GM18499 (cell line): ENCODE data around the gene WDR3.
A peak's percentile ranks its signal among the peaks of the same experiment; 100 is the strongest.
"Not testable (repeated sequence)": the region's sequence is repeated elsewhere in the genome, so short reads cannot be mapped to it uniquely, and the experiment has no call there.

ENCODE experiments used
- ATAC-seq: cut with Tn5 transposase; IDR thresholded peaks from one replicate; pipeline ENCODE4 v1.9.1; 2021; ENCODE audit warnings: moderate number of reproducible peaks; ENCODE audit not compliant: insufficient read depth, unreplicated experiment

The WDR3 gene

DNA sequence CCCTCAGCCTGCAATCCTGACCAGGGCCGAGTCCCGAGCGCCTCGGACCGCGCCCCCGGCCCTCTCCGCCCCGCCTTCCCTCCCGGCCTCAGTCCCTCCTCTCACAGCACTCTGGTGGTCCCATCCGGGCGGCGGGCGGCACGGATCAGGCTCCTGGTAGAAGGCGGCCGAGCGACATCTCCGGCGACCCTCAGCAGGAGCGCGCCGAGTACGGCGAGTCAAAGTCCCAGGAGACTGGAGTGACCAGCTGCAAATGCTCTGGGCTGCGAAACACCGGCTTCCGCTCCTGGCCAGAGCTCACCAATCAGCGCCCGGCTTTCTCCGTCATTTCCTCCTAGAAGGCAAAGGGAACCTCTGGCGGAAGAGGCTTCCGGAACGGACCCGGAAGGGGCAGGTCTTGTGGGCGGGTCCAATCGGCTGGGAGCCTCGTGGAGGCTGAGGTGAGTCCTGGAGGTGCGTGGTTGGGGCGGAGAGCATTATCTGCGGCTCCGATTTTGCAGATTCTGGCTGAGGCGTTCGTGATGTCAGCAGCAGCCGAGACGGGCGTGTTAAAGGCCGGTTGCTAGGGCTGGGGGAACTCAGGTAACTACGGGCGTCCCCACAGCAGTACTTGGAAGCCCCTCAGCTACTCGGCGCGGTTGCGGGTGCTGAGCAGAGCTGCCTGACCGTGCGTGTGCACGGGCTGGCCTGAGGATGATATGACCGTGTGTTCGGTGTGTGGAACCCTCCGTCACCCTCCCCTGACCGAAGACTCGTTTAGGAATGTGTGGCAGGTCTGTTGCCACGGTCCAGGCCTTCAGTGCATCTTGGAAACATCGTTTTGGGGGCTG is at the start of gene WDR3, which contains the start of gene GDAP2:
TSS of gene WDR3 (plus strand) at position 397 of the 830 bp plus-strand sequence. CDS start 3,581 bp downstream, outside the sequence.
TSS of gene GDAP2 (minus strand) at position 279 of the 830 bp plus-strand sequence. CDS start 9,264 bp downstream, outside the sequence.
- ATAC-seq = peak; percentile 94

DNA sequence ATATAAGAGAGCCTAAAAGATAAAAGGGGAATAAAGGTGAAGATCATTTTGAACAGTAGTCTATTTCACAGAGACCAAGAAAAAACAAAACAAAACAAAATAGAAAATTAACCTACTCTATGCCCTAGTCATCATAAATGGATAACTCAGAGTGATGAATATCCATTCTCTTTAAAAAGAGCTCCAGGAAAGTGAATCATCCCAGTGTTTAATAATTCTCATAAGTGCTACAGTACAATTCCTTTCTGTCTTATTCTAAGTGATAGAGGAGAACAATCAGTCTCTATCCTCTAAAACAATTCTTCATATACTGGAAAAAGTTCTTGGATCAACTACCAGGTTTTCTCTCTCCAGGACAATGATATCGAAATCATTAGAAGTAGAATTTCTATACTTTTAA is 45.9 kb upstream of the WDR3 start:
- ATAC-seq = no peak

DNA sequence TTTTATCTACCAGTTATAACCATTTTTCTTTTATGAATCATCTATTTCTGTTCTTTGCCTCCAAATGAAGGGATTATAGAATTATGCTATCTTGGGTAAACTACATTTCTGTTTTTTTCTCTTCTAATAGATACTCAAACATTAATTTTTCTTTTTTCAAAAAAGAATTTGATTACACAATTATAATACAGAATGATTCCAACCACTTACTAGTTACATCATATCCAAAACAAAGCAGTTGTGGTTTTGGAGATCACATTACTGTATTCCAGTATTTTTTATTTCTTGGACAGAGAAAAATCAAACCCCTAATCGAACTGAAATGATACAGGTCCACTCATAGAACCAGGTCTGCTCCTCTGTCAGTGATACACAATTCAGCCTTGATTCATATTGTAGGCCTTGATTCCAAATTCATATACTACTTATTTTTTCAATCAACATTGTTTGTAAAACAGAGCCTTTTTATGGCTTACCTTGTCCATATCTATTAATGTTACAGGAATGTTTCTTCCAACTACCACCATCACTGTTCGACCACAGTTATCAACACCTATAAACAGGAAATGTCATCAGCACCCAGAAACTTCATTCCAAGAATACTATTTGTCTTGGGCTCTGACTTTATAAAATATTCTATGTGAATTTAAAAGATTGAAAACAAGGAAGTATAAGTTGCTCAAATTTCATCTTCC is 43.3 kb upstream of the WDR3 start:
- ATAC-seq = no peak

DNA sequence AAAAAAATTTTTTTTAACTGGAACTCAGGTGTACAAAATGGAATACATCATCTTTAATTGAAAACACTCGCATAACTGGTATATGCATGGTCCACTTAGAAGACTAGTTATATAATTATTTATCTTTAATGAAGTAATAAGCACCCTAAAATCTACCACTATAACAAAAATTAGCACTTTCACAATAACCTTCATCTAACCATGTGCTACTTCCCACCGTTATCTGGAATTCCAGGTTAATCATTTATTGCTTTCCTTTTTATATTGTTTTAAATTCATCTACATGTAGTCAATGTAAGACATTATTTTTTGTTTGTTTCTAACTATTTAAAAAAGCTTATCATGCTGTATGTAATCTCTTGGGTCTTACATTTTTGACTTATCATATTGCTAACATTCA is 39.1 kb upstream of the WDR3 start:
- ATAC-seq = no peak

DNA sequence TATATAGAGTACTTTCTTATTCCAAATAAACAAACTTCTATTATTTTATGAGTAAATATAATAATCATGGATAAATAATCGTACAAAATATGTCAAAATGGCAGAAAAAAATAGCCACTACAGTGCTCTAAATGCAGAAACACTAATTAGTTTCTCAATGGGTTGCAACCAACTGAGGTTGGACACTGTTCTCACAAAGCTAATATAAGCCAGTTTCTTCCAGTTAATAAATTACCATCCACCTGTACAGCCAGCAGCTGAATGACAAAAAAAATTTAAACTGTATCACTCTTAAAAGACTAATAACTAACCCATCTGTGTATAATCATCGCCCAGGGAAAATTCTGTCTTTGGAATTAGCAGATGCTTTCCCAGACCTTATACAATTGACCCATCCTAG is 37.0 kb upstream of the WDR3 start:
- no peak for ATAC-seq

DNA sequence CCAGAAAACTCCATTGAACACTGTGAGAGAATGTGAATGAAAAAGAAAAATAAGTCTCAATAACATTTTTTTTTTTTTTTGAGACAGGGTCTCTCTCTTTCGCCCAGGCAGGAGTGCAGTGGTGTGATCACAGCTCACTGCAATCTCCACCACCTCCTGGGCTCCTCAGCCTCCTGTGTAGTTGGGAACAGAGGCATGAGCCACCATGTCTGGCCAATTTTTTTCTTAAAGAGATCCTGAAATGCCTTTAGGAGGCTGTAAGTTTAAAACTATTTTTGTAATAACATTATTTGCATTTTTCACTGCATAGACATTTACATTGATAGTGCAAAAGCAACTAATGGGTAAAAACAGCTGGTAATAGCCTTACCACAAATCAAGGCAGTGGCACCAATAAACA is 35.5 kb upstream of the WDR3 start:
- ATAC-seq = no peak

DNA sequence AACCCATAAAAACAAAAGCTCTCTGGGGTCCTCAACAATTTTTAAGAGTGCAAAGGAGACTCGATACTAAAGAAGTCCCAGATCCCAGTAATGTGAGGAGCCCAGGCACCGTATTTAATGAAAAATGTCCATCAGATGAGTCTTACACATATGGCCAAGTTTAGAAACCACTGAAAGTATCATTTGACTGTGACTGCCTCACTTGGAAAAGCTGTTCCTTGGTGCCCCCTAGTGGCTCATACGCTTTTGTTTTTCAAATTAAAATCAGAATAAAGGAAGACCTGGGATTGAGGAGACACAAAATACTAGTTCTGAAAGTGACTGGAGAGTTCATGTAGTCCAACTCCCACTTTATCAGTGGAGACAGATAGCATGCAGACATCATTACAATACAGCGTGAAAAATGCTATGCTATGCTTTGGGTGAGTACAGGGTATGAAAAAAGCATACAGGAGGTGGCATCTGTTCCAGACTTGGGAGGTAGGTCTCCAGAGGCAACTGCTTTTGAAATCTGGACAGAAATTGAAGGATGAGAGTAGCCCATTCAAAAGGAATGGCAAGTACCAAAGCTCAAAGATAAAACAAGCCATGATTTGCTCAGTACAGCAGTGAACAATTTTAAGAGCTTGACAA is 33.9 kb upstream of the WDR3 start:
- peak; percentile 77 for ATAC-seq

DNA sequence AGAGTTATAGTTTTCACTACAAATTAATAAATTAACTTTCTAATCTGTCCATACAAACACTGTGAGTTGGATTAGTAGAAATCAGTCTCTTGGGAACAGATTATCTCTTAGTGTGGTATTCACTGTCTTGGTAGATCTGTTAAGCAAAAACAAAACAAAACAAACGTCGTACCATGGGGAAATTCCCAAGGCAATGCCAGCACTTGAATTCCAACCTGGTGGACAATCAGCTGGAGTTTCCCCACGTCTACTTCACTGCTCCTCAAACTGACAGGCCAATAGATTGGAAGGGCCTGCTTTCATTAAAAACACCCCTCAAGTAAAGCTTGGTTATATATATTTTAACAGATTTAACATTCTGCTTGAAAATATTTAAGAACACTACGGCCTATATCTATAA is 32.0 kb upstream of the WDR3 start:
- no peak for ATAC-seq

DNA sequence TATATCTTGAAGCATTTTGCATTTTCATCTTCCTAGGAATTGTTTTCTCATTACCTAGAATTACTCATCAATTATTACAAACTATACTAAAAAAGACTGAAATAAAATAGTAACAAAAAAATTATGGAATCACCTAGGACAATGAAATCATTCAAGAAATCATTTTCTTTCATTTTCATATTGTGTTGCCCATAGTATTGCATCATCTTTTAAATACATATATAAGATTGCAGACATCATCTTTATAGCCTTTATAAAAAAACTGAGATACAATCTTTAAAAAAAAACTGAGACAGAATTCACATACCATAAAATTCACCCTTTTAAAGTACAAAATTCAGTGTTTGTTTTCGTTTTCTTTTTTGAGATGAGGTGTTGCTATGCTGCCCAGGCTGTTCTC is 29.7 kb upstream of the WDR3 start:
- no peak for ATAC-seq

DNA sequence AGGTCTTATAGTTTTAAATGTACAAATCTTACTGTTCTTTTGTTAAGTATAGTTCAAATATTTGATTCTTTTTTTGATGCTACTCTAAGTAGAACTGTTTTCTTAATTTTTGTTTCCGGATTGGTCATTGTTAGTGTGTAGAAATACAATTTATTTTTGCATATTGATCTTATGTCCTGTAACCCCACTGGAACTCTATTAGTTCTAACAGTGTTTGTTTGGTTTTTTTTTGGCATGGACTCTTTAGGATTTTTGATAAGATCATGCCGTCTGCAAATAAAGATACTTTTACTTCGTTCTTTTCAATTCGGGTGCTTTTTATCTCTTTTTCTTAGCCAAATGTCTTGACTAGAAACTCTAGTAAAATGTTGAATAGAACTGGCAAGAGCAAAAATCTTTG is 26.6 kb upstream of the WDR3 start:
- no peak for ATAC-seq

DNA sequence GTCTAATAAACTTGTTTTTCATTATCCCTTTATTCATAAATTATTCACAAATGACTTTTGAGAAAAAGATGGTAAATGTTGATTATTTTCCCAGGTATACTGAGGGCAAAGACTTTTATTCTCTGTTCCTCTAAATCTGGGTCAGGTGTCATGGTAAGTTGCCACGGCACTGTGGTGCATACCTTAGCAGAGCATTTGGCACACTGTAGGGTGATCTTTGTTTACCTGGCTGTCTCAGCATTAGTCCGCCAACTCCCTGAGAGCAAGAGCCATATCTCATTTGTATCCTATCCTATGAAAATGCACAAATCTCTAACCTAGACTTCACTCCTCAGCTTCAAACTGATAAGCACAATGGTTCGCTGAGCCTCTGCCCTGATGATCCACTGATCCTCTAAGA is 25.1 kb upstream of the WDR3 start:
- no peak for ATAC-seq

DNA sequence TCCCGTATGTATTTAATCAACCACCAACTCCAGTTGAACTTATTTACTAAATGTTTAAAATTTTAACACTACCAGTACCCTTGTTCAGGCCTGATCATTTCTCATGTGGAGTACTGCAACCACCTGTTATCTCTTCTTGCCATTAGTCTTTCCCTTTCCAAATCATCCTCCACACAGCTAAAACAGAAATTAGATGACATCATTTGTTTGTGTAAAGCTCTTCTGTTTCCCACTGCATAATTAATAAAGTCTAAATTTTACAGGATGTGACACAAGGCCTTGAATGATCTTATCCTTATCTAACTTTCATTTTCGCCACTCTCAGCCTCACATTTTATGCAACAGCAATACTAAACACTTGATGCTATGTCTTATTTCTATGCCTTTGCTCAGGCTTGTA is 24.5 kb upstream of the WDR3 start:
- ATAC-seq = no peak

DNA sequence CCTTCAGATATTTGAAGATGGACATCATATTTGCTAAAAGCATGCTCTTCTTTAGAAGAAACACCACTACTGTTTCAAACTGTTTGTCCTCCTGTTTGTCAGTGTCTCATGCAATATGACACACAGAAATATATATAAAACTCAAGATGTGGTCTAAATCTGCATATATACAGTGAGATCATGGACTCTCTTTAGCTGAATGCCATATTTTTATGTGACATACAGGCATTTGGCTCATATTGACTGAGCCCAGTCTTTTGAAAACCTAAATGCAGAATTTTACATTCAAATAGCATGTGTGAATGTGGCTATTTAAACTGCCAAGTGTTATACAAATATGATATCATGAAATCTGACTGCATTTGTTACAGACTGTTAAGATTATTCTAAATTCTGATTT is 18.5 kb upstream of the WDR3 start:
- no peak for ATAC-seq

DNA sequence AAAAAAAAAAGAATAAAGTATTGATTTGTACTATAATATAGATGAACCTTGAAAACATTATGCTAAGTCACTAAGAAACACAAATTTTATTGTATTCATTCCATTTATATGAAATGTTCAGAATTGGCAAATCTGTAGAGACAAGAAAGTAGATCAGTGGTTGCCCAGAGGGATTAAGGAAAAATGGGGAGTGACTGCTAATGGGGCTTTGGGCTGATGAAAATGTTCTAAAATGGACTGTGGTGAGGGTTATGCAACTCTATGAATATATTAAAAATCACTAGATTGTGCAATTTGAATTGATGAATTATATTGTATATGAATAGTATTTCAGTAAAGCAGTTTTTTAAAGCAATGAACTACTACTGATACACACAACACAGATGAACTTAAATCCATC is 10.2 kb upstream of the WDR3 start:
- ATAC-seq = no peak

DNA sequence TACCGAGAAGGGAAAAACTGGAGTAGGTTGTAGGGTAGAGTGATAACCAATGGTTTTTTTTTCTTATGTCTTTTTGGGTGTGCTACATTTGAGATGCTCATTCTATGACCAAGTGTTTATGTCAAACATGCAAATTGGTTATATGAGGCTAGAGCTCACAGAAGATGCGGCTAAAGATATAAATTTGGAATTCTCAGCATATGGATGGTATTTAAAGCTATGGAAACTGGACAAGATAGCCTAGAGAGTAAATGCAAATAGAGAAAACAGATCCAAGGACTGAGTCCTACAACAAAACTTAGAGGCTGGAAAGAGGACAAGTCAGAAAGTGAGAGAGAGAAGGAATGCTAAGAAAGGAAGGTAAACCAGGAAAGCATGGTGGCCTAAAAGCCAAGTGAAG is 7.5 kb upstream of the WDR3 start:
- no peak for ATAC-seq

DNA sequence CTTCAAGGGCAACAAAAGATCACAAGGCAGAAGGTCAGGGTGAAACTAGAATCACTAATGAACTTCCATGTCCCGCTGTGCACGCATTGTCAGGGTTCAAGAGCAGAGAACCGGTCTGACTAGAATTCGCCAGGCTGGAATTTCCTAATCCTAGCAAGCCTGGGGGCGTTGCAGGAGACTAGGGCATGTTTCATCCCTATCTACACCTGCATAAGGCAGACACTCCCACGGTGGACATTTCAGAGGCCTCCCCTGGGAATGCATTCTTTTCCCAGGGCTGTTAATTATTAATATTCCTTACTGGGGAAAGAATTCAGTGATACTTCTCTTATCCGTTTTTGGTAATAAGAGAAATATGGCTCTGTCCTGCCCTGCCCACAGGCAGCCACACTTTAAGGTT is 6.8 kb upstream of the WDR3 start:
- not testable (repeated sequence) for ATAC-seq

DNA sequence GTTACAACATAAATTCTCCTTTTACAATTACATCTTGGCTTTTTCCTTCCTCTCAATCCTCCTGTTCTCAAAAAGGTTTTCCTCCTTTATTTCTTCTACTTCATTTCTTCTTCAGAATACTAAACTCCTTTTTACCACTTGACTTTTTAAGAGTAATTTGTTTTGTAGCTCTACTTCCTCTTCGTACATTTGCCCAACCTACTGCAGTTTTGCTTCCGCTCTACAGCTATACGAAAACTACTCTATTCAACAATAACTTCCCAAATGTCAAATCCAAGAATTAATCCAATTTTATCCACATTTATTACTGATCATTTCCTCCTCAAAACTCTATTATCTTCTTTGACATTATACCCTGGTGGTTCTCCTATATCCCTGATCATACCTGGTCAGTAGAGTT is 3.6 kb upstream of the WDR3 start:
- no peak for ATAC-seq

DNA sequence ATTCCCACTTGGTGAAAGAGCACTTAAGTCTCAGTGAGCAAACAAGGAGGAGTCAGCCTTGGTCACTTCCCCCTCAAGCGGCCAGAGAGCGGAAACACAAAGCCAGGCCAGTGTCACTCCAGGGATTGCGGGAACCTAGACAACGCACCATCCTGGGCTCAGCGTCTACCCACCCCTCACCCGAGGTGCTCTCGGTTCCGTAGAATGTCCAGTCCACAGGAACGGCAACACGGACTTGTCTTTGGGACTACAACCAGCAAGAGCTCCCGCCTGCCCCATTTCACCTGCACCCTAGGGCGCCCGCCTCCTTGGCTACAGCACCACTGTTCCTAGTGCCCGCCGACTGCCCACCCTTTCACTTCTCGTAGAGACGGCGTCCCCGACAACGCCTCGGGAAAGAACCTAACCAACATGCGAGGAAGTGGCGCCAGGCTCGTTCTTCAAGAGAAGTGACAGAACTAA is 627 bp upstream of the WDR3 start:
- ATAC-seq = peak; percentile 24

DNA sequence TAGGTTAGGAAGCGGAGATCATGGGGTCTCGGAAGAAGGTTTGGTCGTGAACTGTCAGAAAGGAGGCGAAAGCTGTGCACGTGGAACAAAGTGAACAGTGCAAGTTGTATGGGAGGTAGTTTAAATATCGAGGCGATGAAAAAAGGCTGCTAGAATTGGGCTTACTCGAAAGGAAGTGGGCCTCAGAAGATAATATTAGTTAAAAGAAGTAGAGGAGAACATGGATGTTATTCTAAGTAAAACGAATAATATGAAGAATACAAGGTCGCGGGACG is 571 bp downstream of the WDR3 start:
- no peak for ATAC-seq

DNA sequence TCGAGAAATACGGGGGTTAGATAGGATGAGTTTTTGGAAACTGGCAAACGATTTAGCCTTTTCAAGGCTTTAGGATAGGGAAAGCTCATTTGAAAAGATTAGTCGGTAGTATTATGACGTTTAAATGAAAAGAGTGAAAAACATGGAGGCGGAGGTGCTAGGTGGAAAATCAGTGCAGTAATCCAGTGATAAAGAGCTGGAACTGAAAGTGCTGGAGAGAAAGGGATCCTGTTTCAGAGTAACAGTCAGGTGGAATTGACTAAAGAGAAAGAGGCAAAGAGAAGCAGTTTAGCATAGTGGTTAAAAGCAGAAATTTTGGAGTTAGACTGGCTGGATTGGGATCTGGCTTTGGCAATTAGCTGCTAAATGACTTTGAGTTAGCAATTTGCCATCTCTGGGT is 945 bp downstream of the WDR3 start:
- no peak for ATAC-seq

DNA sequence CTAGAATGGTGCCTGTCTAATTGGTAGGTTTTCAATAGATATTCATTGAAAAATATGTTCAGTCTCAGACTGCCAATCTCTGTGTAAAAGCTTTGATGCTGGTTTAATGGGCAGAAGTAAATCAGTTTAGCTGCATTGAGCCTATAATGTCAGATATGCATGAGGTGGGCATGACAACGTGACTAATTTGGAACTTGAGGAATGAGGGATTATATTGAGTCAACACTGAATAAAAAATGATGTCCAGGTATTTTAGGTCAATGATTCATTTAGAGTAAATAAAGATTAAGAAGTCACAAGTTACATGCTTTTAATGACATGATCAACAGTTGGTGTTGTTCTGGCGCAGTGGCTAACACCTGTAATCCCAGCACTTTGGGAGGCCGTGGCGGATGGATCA is 3.0 kb downstream of the WDR3 start:
- no peak for ATAC-seq
